Measurements from ENCODE around the gene PKNOX2.

GRCh38 chr11:125346565-125347260, 182.2 kb downstream of the PKNOX2 start:
- TF ChIP-seq, protein P1, sequence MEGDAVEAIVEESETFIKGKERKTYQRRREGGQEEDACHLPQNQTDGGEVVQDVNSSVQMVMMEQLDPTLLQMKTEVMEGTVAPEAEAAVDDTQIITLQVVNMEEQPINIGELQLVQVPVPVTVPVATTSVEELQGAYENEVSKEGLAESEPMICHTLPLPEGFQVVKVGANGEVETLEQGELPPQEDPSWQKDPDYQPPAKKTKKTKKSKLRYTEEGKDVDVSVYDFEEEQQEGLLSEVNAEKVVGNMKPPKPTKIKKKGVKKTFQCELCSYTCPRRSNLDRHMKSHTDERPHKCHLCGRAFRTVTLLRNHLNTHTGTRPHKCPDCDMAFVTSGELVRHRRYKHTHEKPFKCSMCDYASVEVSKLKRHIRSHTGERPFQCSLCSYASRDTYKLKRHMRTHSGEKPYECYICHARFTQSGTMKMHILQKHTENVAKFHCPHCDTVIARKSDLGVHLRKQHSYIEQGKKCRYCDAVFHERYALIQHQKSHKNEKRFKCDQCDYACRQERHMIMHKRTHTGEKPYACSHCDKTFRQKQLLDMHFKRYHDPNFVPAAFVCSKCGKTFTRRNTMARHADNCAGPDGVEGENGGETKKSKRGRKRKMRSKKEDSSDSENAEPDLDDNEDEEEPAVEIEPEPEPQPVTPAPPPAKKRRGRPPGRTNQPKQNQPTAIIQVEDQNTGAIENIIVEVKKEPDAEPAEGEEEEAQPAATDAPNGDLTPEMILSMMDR (IDR thresholded peaks at IDR 0.05): no peak
- TF ChIP-seq POLR2AphosphoS5 (IDR thresholded peaks at IDR 0.05) (no peak), EP300 (IDR thresholded peaks at IDR 0.05) (no peak), POLR2A (IDR thresholded peaks at IDR 0.05) (no peak)

All from suprapubic skin (tissue), 4 donors.